ENCODE data around the gene NHP2. TPM values are rescaled to one million over a fixed set of nuclear protein-coding genes. Genes with fewer than 3 reads are reported as not detected.

NHP2 gene
- total and polyA plus RNA-seq, 12 donors: 65.2 to 269 (median 122) TPM

DNA sequence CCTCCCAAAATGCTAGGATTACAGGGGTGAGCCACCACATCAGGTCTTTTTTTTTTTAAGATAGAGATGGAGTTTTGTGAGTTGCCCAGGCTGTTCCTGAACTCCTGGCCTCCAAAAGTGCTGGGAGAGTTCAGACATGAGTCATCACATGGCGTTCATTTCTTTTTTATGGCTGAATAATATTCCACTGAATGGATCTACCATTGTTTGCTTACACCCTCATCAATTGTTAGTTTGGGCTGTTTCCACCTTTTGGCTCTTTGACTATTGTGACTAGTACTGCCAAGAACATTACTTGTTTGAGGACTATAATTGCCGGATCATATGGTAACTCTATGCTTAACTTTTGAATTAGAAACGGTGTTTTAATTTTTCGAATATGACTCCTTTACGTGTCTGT, 41.1 kb downstream of the NHP2 start:
- Histone ChIP-seq H3K36me3 (replicated peaks in 1 of 2) (no peaks in the 10 kb centered on the region), H3K4me1 (replicated peaks in 1 of 2) (peaks cover 10 to 13% of the 10 kb centered on the region in 2 donors), H3K4me3 (no peak overlapping the region), H3K27ac (peak overlapping the region in 1 of 5 donors; percentile 17), H3K27me3 (peaks cover 16% of the 10 kb centered on the region), H3K9me3 (replicated peaks in 1 of 3) (no peaks in the 10 kb centered on the region)
- no peak for DNase-seq
- intact Hi-C loops (cut with DNase I): no loop called here
- TF ChIP-seq CTCF (IDR thresholded peaks at IDR 0.05) (no peak), POLR2A (IDR thresholded peaks at IDR 0.05) (no peak)
- 77 to 89% (median 85%) methylated on average over 5 of the region's 5 CpGs for WGBS, 4 donors

- TF ChIP-seq POLR2A (IDR thresholded peaks at IDR 0.05): no peak
- no peak for TF ChIP-seq CTCF (IDR thresholded peaks at IDR 0.05)
- Histone ChIP-seq H3K36me3 (replicated peaks in 1 of 2) (no peaks in the 10 kb centered on the region), H3K27me3 (peaks cover 16% of the 10 kb centered on the region), H3K9me3 (replicated peaks in 1 of 3) (no peaks in the 10 kb centered on the region), H3K4me1 (replicated peaks in 1 of 2) (peaks cover 10 to 13% of the 10 kb centered on the region in 2 donors), H3K4me3 (no peak overlapping the region), H3K27ac (no peak overlapping the region)
- WGBS, 4 donors: 51 to 60% (median 58%) methylated on average over 3 of the region's 3 CpGs
- DNase-seq: no peak
- intact Hi-C loops (cut with DNase I): no loop called here
Measured at GRCh38 chr5:178111925-178112324, 41.8 kb downstream of the NHP2 start.

- Histone ChIP-seq H3K27me3 (peaks cover 16% of the 10 kb centered on the region), H3K36me3 (replicated peaks in 1 of 2) (no peaks in the 10 kb centered on the region), H3K4me3 (no peak overlapping the region), H3K9me3 (replicated peaks in 1 of 3) (no peaks in the 10 kb centered on the region), H3K27ac (no peak overlapping the region), H3K4me1 (replicated peaks in 1 of 2) (peaks cover 10 to 13% of the 10 kb centered on the region in 2 donors)
- no peak for DNase-seq
- intact Hi-C loops (cut with DNase I): no loop called here
- WGBS, 4 donors: 84 to 92% (median 88%) methylated on average over 9 of the region's 9 CpGs
- TF ChIP-seq CTCF (IDR thresholded peaks at IDR 0.05) (no peak), POLR2A (IDR thresholded peaks at IDR 0.05) (no peak)
Measured at GRCh38 chr5:178110511-178110910, 43.2 kb downstream of the NHP2 start.

DNA sequence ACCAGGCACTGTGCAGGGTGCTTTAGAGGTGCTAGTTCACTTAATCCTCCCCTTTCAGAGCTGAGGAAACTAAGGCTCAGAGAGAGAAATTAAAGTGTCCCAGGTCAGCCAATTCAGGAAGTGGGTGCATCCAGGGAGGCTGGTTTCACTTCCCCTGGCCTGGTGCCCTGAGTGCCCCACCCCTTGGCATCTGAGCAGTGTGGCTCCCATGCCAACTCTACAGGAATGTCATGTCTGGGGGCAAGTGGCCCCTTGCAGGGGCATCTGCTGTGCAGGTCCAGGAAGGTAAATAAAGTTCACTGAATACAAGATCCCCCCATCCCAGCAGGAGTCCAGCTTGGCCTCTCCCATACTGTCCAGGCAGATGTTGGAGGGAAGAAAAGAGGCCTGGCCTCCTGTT, 44.7 kb downstream of the NHP2 start:
- intact Hi-C loops (cut with DNase I): no loop called here
- H3K4me1 ChIP-seq (replicated peaks in 1 of 2): peaks cover 6% of the 10 kb centered on the region in 2 donors
- H3K9me3 ChIP-seq (replicated peaks in 1 of 3): no peaks in the 10 kb centered on the region
- H3K27ac ChIP-seq: no peak overlapping the region
- H3K4me3 ChIP-seq: no peak overlapping the region
- H3K36me3 ChIP-seq (replicated peaks in 1 of 2): no peaks in the 10 kb centered on the region
- TF ChIP-seq CTCF (IDR thresholded peaks at IDR 0.05) (no peak), POLR2A (IDR thresholded peaks at IDR 0.05) (no peak)
- DNase-seq: no peak
- peaks cover 2% of the 10 kb centered on the region for H3K27me3 ChIP-seq

All from adrenal gland (tissue), 12 donors.